Measurements from ENCODE around the gene CACNA1S. TPM values are rescaled to one million over a fixed set of nuclear protein-coding genes. Genes with fewer than 3 reads are reported as not detected.

Gene CACNA1S
- total RNA-seq, 2 donors from 2014 or later, result not detected

GRCh38 chr1:201092738-201093137, 19.5 kb downstream of the CACNA1S start:
- H3K4me1 ChIP-seq (ENCODE audit: control insufficient read depth in 1 of 2, low read depth in 2 of 2), result no peaks in the 10 kb centered on the region
- no peaks in the 10 kb centered on the region for H3K27me3 ChIP-seq (replicated peaks; ENCODE audit: insufficient read depth)
- no peak for TF ChIP-seq CTCF (IDR thresholded peaks at IDR 0.05)
- H3K9me3 ChIP-seq, result no peaks in the 10 kb centered on the region
- no peak for ATAC-seq (ENCODE audit: insufficient number of reproducible peaks, low FRiP score, low read depth)
- DNase-seq (ENCODE audit: low spot score), result no peak
- H3K36me3 ChIP-seq, result no peaks in the 10 kb centered on the region
- no peak overlapping the region for H3K4me3 ChIP-seq
- no peak overlapping the region for H3K27ac ChIP-seq

- TF ChIP-seq CTCF (IDR thresholded peaks at IDR 0.05), result no peak
- Histone ChIP-seq H3K27ac (no peak overlapping the region), H3K27me3 (replicated peaks; ENCODE audit: insufficient read depth) (no peaks in the 10 kb centered on the region), H3K9me3 (no peaks in the 10 kb centered on the region), H3K4me3 (no peak overlapping the region), H3K36me3 (no peaks in the 10 kb centered on the region), H3K4me1 (ENCODE audit: control insufficient read depth in 1 of 2, low read depth in 2 of 2) (no peaks in the 10 kb centered on the region)
- ATAC-seq (ENCODE audit: insufficient number of reproducible peaks, low FRiP score, low read depth) (no peak), DNase-seq (ENCODE audit: low spot score) (no peak)
These were observed 21.0 kb downstream of the CACNA1S start for GRCh38 chr1:201091256-201091655.

- DNase-seq (ENCODE audit: low spot score) (no peak), ATAC-seq (ENCODE audit: insufficient number of reproducible peaks, low FRiP score, low read depth) (no peak)
- TF ChIP-seq CTCF (IDR thresholded peaks at IDR 0.05), result no peak
- Histone ChIP-seq H3K9me3 (no peaks in the 10 kb centered on the region), H3K4me1 (ENCODE audit: control insufficient read depth in 1 of 2, low read depth in 2 of 2) (no peaks in the 10 kb centered on the region), H3K4me3 (no peak overlapping the region), H3K27me3 (replicated peaks; ENCODE audit: insufficient read depth) (no peaks in the 10 kb centered on the region), H3K27ac (no peak overlapping the region), H3K36me3 (no peaks in the 10 kb centered on the region)
These were observed 21.7 kb downstream of the CACNA1S start for GRCh38 chr1:201090541-201090940.

- ATAC-seq (ENCODE audit: insufficient number of reproducible peaks, low FRiP score, low read depth) (no peak), DNase-seq (ENCODE audit: low spot score) (no peak)
- Histone ChIP-seq H3K27me3 (replicated peaks; ENCODE audit: insufficient read depth) (no peaks in the 10 kb centered on the region), H3K4me3 (no peak overlapping the region), H3K4me1 (ENCODE audit: control insufficient read depth in 1 of 2, low read depth in 2 of 2) (no peaks in the 10 kb centered on the region), H3K36me3 (no peaks in the 10 kb centered on the region), H3K27ac (no peak overlapping the region), H3K9me3 (no peaks in the 10 kb centered on the region)
- no peak for TF ChIP-seq CTCF (IDR thresholded peaks at IDR 0.05)
These were observed 22.6 kb downstream of the CACNA1S start for GRCh38 chr1:201089596-201089995.

- no peaks in the 10 kb centered on the region for H3K4me1 ChIP-seq (ENCODE audit: control insufficient read depth in 1 of 2, low read depth in 2 of 2)
- H3K4me3 ChIP-seq, result no peak overlapping the region
- H3K9me3 ChIP-seq, result no peaks in the 10 kb centered on the region
- ATAC-seq (ENCODE audit: insufficient number of reproducible peaks, low FRiP score, low read depth), result no peak
- no peak for TF ChIP-seq CTCF (IDR thresholded peaks at IDR 0.05)
- no peak overlapping the region for H3K27ac ChIP-seq
- H3K27me3 ChIP-seq (replicated peaks; ENCODE audit: insufficient read depth), result no peaks in the 10 kb centered on the region
- DNase-seq (ENCODE audit: low spot score), result no peak
- no peaks in the 10 kb centered on the region for H3K36me3 ChIP-seq
These were observed 23.2 kb downstream of the CACNA1S start for GRCh38 chr1:201088901-201089525.

Measured in thoracic aorta (tissue), 2 donors.